OCI-LY3 (cell line): ENCODE results near the gene BHLHE23.

ENCODE experiments used
- H2AFZ ChIP-seq: fragments of 200-600, 300-600 bp; shearing (Covaris generic); 2 replicates; pipeline ENCODE4 v1.6.0; 2014; ENCODE audit warnings: antibody characterized with exemption, low read depth, low read length
- H3K27ac ChIP-seq: fragments of 200-600, 300-600 bp; sonication (generic); 2 replicates; pipeline ENCODE4 v1.5.1; 2014; ENCODE audit warnings: mild to moderate bottlenecking, low read length, moderate library complexity, mixed read lengths
- H3K27me3 ChIP-seq: fragments of 200-600, 300-600 bp; sonication (generic); 2 replicates; pipeline ENCODE4 v1.6.1; 2014; ENCODE audit warnings: low read depth, low read length, mixed read lengths
- H3K36me3 ChIP-seq: fragments of 200-600, 300-600 bp; sonication (generic); replicated peaks from 2 replicates; pipeline ENCODE3; 2014; ENCODE audit warnings: low read depth, low read length, mixed read lengths
- H3K4me1 ChIP-seq: fragments of 300-600, 200-600 bp; sonication (generic); 2 replicates; pipeline ENCODE4 v1.6.1; 2014; ENCODE audit warnings: low read length, mixed read lengths
- H3K4me2 ChIP-seq: fragments of 200-600, 300-600 bp; sonication (generic); 2 replicates; pipeline ENCODE4 v1.6.1; 2014; ENCODE audit warnings: low read length, mixed read lengths
- H3K4me3 ChIP-seq: fragments of 300-600, 200-600 bp; sonication (generic); 2 replicates; pipeline ENCODE4 v1.5.1; 2014; ENCODE audit warnings: antibody characterized with exemption, mild to moderate bottlenecking, low read length, moderate library complexity
- H3K79me2 ChIP-seq: fragments of 300-600, 200-600 bp; shearing (Covaris generic); 2 replicates; pipeline ENCODE4 v1.6.1; 2014; ENCODE audit warnings: mild to moderate bottlenecking, low read length, mixed read lengths
- H3K9ac ChIP-seq: fragments of 300-600, 200-600 bp; shearing (Covaris generic); 2 replicates; pipeline ENCODE4 v1.6.0; 2014; ENCODE audit warnings: mild to moderate bottlenecking, low read length, moderate library complexity
- H3K9me3 ChIP-seq: fragments of 200-600, 300-600 bp; shearing (Covaris generic); 2 replicates; pipeline ENCODE4 v1.6.1; 2014; ENCODE audit warnings: low read length, mixed read lengths; ENCODE audit not compliant: insufficient read depth
- H4K20me1 ChIP-seq: fragments of 200-600, 300-600 bp; sonication (generic); 2 replicates; pipeline ENCODE4 v1.6.1; 2016; ENCODE audit warnings: low read length, mixed read lengths; ENCODE audit not compliant: insufficient read depth
- EZH2phosphoT487 ChIP-seq: fragments of 200-600 bp; shearing (Covaris generic); IDR thresholded peaks from 2 replicates; pipeline ENCODE4 v1.6.1; 2018; ENCODE audit warnings: antibody characterized with exemption, mixed run types, low read depth
- TF ChIP-seq, protein P1 (sequence below): fragments of 200-600, 300-600 bp; sonication (generic); IDR thresholded peaks from 2 replicates; pipeline ENCODE4 v1.5.1; 2014; ENCODE audit warnings: antibody characterized with exemption, low read length, low read depth

BHLHE23 gene

DNA sequence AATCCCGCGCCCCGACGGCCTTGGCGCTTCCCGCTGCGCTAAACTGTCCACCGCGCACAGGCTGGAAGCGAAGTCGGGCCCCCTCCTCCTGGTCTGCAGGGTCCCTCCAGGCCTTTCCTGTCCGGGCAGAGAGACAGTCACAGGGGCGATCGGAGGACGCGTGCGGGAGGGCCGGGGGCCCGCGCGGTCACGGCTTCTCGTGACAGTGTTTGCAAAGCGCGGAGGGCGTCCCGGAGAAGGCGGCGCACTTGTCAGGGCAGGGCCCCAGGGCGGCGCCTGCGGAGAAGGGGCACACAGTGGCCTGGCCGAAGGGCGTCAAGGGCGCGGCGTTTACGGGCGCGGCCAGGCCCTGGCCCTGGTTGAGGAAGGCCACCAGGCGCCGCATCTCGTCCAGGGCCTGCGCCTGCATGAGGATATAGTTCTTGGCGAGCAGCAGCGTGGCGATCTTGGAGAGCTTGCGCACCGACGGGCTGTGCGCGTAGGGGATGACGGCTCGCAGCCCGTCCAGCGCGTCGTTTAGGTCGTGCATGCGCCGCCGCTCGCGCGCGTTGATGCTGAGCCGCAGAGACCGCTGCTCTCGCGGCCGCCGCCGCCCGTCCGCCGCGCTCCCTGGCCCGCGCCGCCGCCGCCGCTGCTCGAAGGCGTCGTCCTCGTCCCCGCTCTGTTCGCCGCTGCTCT, 763 bp downstream of the BHLHE23 start:
- H4K20me1 ChIP-seq = no peaks in the 10 kb centered on the region
- peaks cover 5% of the 10 kb centered on the region for H3K27me3 ChIP-seq
- H3K79me2 ChIP-seq = no peaks in the 10 kb centered on the region
- H3K4me3 ChIP-seq = no peak overlapping the region
- no peak overlapping the region for H3K9ac ChIP-seq
- no peak for TF ChIP-seq EZH2phosphoT487
- TF ChIP-seq, protein P1, sequence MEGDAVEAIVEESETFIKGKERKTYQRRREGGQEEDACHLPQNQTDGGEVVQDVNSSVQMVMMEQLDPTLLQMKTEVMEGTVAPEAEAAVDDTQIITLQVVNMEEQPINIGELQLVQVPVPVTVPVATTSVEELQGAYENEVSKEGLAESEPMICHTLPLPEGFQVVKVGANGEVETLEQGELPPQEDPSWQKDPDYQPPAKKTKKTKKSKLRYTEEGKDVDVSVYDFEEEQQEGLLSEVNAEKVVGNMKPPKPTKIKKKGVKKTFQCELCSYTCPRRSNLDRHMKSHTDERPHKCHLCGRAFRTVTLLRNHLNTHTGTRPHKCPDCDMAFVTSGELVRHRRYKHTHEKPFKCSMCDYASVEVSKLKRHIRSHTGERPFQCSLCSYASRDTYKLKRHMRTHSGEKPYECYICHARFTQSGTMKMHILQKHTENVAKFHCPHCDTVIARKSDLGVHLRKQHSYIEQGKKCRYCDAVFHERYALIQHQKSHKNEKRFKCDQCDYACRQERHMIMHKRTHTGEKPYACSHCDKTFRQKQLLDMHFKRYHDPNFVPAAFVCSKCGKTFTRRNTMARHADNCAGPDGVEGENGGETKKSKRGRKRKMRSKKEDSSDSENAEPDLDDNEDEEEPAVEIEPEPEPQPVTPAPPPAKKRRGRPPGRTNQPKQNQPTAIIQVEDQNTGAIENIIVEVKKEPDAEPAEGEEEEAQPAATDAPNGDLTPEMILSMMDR = no peak
- no peak overlapping the region for H3K27ac ChIP-seq
- no peaks in the 10 kb centered on the region for H3K9me3 ChIP-seq
- no peak overlapping the region for H3K4me2 ChIP-seq
- H3K4me1 ChIP-seq = peaks cover 19% of the 10 kb centered on the region
- no peaks in the 10 kb centered on the region for H3K36me3 ChIP-seq
- no peak overlapping the region for H2AFZ ChIP-seq

DNA sequence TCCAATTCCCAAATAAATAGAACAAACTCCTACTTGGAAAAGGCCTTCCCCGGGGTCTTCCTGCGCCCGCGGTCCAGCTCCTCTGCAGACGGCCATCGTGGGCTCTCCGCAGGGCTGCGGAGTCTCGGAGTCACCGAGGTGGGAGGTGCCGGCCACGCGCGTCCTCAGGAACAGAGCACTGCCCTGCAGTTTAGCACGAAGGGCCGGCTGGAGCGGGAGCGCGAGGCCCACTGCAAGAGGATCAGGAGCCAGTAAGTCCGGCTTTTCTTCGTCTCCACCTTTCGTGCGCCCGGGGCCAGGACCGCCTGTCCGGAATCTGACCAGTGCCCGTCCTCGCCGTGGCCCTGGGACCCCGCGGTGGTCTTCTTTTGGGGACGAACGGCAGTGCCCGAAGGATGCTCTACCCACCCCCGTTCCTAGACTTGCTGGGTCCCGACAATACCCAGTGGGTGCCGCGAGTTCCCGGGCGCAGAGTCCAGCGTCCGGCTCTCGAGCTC, 1.4 kb downstream of the BHLHE23 start:
- H3K27me3 ChIP-seq = peaks cover 10% of the 10 kb centered on the region; the same call in 1 of the 2 replicates

GRCh38 chr20:63004607-63005364, 2.0 kb downstream of the BHLHE23 start:
- H3K9me3 ChIP-seq = no peaks in the 10 kb centered on the region
- H4K20me1 ChIP-seq = no peaks in the 10 kb centered on the region
- H3K4me2 ChIP-seq = no peak overlapping the region
- no peak overlapping the region for H3K4me3 ChIP-seq
- H3K79me2 ChIP-seq = no peaks in the 10 kb centered on the region
- no peak overlapping the region for H3K9ac ChIP-seq
- H2AFZ ChIP-seq = no peak overlapping the region
- H3K27ac ChIP-seq = no peak overlapping the region
- no peaks in the 10 kb centered on the region for H3K36me3 ChIP-seq
- peaks cover 10% of the 10 kb centered on the region for H3K27me3 ChIP-seq
- TF ChIP-seq, protein P1 = no peak
- TF ChIP-seq EZH2phosphoT487 = no peak
- peaks cover 8% of the 10 kb centered on the region; the same call in 1 of the 2 replicates for H3K4me1 ChIP-seq

More for the DNA sequence above, 1.4 kb downstream of the BHLHE23 start:
- H3K27ac ChIP-seq = no peak overlapping the region
- no peaks in the 10 kb centered on the region for H3K36me3 ChIP-seq
- H4K20me1 ChIP-seq = no peaks in the 10 kb centered on the region
- H3K79me2 ChIP-seq = no peaks in the 10 kb centered on the region
- H3K4me2 ChIP-seq = no peak overlapping the region
- H3K9me3 ChIP-seq = no peaks in the 10 kb centered on the region
- H3K4me1 ChIP-seq = peaks cover 14% of the 10 kb centered on the region; the same call in 1 of the 2 replicates
- H3K4me3 ChIP-seq = no peak overlapping the region
- TF ChIP-seq, protein P1 = no peak
- TF ChIP-seq EZH2phosphoT487 = no peak
- no peak overlapping the region for H3K9ac ChIP-seq
- no peak overlapping the region for H2AFZ ChIP-seq

- Histone ChIP-seq H3K4me2 (no peak overlapping the region), H3K4me3 (no peak overlapping the region)
These were observed 3.2 kb downstream of the BHLHE23 start for GRCh38 chr20:63003546-63003945.

More at GRCh38 chr20:63003546-63003945, 3.2 kb downstream of the BHLHE23 start:
- Histone ChIP-seq H3K9me3 (no peaks in the 10 kb centered on the region), H4K20me1 (no peaks in the 10 kb centered on the region), H3K27me3 (peaks cover 19% of the 10 kb centered on the region), H3K4me1 (no peaks in the 10 kb centered on the region), H3K36me3 (no peaks in the 10 kb centered on the region), H3K27ac (no peak overlapping the region), H3K9ac (no peak overlapping the region), H2AFZ (no peak overlapping the region), H3K79me2 (no peaks in the 10 kb centered on the region)
- no peak for TF ChIP-seq EZH2phosphoT487
- TF ChIP-seq, protein P1 = no peak
